ENCODE results near the gene JAKMIP2.
"Not testable (repeated sequence)": the region's sequence is repeated elsewhere in the genome, so short reads cannot be mapped to it uniquely, and the experiment has no call there.

Gene JAKMIP2

DNA sequence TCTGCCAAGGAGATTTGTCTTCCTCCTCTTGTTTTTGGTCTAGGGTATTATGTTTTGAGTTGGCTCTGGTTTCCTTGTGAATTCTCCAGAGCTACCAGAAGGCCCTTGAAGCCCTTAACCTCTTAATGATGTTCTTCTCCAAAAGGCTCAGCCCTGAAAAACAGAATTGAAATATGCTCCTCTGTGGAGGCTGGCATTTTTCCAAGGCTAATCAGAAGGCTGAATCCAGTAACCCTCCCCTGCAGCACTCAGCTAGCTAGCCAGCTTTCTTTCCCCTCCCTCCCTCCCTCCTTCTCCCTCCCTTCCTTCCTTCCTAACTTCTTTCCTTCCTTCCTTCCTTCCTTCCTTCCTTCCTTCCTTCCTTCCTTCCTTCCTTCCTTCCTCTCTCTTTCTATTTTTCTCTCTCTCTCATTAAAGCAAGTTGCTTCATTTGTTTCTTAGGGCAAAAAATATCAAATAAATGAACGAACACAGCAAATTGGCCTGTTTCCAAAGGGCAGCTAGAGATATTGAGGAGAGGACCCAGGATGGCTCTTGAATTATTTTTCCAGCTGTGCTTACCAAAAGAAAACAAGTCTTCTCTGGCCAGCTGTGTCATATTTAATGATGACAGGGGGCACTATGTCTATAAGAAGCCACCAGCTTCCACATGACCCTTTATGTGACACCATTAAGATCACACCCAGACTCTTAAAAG is 38.7 kb downstream of the JAKMIP2 start:
- peak; percentile 96 for DNase-seq

DNA sequence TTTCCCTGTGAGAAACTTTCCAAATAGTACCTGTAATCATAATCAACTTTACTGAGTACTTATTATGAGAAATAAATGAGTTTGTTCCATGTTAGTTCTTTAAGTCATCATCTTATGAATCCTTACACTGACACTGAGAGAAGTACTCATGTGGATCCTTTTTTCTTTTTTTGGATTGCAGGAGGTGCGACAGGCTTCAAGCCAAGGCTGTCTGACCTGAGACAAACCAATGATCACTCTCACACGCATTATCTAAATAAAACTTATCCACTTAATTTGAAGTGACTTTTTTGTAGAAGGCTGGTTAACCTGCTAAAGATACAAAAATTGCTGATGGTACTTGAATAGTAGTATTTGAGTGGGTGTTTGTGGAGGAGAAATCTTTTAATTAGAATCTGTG is 39.5 kb downstream of the JAKMIP2 start:
- DNase-seq: no peak

DNA sequence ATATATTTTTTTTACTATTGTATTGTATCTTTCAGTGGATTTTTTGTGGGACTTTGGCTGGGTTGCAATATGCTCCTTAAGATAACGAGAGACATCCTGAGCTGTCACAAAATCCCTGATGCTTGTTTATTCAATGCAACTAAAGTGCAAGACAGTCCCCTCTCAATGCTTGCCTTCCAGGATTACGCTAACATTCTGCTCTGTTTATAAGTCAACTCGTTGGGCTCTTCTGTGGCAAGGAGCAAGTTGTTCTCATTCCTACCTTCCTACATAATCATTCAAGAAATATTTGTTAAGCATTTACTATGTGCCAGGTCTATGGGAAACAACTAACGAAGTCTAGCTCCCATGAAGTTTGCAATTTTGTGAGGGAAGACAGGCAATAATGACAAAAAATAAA is 40.4 kb downstream of the JAKMIP2 start:
- no peak for DNase-seq

DNA sequence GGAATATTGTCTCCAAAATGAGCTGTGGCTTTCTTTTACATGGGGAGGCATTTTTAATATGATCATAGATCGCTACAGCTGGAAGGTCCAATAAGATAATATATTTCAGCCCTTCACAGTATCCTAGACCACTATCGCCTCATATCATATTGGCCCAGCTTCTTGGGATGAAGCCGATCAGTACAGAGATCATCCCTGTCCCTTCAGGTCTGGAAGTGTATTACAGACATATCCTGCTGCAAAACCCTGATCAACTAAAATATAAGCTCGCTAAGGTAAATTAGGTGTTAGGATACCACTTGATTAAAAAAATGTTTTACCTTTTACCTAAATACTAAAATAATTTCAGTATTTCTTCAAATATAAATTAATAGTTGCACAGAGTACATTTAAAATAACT is 41.7 kb downstream of the JAKMIP2 start:
- DNase-seq: no peak

DNA sequence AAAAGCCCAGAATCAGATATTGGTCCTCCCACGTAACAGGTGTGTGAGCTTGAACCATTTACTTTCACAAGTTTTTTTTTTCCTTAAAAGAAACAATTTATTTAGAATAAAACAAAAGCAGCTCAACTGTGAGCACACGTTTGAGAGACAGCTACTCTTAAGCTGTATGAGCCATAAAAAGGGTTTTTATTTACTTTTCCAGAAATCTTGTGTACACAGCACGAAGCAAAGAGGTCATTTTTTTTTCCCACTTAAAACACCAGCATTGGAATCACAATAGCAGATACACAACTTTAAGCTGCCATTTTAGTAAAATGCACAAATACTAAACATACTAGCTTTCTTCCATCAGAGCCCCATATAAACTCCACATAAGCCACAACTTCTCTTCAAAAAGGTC is 44.6 kb downstream of the JAKMIP2 start:
- no peak for DNase-seq

DNA sequence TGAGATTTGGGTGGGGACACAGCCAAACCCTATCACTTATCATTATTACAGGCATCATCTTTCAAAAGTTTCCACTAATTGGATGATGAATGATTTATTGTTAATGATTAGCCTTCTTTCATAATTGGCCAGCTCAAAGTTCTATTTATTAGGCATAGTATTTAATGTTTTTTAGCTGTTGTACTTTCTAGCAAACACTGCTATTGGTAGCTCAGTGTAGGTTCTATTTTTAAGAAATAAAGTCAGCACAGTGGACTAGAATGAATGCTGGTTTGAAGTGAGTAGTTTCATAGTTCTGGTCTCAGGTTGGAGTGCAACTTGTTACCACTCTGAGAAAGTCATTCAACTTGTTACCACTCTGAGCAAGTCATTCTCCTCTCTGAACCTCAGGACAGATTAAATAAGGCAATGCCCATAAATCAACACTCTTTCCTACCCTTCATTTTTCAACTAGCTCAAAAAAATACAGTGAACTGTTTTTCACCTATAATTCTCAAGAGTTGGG is 46.9 kb downstream of the JAKMIP2 start:
- no peak for DNase-seq

DNA sequence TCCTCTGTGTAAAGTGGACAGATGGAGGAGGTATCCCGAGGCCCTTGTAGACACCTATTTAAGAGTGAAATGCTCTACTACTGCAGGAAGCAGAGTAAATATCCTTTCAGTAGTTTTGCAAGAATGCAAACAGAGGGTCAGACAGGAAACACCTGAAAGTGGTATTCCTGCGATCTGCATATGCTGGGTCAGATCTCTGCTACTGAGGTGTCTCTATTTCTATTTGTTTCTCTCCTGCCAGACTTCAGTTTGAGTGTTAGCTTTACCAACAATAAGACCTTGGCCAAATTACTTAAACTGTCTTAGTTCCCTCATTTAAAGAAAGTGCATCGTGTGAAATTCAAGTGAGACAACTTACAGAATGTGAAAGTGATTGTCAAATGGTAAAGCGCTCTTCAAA is 47.6 kb downstream of the JAKMIP2 start:
- no peak for DNase-seq

DNA sequence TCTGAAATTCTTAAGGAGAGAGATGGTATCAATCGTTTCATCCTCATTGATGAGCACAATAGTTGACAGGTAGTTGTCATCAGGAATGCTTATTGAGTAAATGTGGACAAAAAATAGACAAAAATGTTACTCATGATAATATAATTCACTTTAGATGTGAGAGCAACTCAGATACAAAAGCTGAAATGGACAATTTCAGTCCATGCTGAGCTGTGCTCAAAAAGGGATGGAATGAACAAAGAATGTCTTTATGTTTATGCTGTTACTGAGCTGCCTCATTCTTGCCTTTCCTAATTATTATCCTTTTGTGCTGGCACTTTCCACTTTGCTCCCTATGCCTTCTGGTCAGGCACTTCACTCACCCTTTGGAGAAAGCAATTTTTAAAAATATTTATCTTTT is 49.5 kb downstream of the JAKMIP2 start:
- no peak for DNase-seq

DNA sequence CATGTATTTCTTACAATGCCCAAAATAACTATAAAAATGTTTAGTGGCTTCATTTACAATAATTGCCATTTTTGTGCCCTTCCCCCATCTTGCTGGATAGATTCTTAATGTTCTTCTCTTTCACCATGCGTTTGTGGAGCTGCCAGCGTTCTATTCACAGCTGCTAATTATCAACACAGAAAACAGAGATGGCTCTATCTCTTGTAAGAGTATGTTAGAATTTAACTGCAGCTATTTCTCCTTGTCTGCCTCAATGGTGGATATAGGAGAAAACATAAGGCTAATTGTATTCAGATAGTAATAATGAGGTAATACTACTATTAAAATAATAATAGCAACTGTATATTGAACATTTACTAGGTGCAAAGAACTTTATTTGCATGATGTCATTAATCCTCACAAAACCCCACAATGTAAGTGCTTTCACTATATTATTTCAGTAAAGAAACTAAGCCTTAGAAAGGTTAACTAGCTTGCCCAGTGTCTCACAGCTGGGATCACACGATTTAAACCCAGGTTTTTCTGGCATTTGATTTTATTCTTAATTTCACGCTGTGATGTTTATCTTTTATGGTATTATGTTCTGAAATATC is 50.1 kb downstream of the JAKMIP2 start:
- no peak for DNase-seq

DNA sequence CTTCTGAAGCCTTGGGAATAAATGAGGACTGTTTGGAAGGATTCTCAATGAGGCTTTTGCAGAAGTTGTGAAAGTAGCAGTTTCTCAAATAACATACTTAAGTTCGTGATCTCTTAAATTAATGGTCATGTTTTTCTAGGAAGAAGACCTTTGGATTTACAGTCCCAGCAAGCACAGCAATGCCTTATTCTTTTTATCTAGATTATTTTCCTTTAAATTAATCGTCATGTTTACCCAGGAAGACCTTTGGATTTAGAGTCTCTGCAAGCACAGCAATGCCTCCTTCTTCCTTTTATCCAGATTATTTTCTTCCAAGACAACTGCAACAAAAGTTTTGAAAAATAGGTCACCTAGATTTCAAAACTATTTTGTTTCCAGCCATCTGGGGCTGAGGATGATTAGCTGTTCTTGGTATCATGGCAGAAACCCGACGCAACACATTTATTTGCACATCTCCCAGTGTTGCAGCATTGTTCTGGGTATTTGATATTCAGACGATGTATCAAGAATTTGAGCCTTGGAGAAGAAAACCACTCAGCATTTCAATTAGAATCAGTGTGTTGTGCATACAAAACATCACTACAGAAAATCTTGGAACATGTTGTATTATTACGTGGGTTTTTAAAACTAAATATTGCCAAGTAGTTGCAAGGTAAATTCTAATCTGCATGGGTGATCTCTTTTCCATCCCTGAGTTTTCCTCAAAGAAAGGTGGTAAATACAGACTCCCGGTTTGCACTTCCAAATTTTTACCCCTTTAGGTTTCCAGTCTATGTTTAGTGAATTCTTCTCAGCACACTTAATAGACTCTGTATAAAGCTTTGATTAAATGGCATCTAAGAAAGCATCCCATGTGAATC is 50.9 kb downstream of the JAKMIP2 start:
- DNase-seq: no peak

DNA sequence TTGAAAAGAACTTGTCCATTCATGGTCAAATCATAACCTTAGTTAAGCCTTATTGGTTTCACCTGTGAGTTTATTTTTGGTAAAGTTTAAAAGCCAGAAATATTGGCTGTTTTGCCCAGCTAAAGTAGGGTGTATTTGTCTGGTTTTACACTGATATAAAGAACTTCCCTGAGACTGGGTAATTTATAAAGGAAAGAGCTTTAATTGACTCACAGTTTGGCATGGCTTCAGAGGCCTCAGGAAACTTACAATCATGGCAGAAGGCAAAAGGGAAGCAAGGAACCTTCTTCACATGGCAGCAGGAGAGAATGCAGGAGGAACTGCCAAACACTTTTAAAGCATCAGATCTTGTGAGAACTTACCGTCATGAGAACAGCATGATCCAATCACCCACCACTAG is 55.3 kb downstream of the JAKMIP2 start:
- DNase-seq: no peak

DNA sequence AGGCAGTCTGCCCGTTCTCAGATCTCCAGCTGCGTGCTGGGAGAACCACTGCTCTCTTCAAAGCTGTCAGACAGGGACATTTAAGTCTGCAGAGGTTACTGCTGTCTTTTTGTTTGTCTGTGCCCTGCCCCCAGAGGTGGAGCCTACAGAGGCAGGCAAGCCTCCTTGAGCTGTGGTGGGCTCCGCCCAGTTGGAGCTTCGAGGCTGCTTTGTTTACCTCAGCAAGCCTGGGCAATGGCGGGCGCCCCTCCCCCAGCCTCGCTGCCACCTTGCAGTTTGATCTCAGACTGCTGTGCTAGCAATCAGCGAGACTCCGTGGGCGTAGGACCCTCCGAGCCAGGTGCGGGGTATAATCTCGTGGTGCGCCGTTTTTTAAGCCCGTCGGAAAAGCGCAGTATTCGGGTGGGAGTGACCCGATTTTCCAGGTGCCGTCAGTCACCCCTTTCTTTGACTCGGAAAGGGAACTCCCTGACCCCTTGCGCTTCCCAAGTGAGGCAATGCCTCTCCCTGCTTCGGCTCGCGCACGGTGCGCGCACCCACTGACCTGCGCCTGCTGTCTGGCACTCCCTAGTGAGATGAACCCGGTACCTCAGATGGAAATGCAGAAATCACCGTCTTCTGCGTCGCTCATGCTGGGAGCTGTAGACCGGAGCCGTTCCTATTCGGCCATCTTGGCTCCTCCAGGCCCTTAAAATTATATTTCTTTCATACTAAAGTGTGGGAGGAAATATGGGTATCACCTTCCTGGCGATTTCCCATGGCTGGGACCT is 61.2 kb downstream of the JAKMIP2 start:
- DNase-seq: not testable (repeated sequence)

DNA sequence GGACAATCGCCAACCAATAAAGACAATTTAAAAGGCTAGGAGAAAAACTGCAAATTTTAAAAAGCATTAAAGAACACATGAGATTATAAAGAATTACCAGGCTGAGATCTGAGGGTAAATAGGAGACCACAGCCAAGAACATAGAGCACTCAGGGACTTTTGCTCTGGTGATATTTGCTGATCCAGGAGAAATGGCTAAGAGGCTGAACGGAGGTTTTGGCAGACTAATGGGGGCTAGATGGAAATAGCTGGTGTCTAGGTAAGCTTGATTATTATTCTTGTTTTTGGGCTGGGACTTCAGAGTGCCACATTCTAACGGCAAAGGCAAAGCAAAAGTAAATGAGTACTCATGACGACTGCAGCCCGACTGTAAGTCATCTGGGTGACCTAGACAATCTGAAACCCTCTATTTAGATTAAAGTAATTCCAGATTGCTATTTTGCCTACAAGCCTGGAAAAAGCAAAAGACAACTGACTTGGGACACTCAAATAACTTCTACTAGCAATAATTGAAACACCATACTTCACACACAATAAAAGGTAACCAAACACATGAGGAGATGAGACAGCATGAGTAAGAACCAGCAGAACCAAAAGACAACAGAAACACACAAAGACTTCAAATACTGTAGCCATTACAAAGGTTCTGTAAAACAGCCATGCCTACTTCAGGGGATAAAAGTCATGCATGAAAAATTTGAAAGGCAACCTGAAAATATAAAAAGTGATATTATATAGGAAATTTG is 68.8 kb downstream of the JAKMIP2 start:
- DNase-seq: no peak

DNA sequence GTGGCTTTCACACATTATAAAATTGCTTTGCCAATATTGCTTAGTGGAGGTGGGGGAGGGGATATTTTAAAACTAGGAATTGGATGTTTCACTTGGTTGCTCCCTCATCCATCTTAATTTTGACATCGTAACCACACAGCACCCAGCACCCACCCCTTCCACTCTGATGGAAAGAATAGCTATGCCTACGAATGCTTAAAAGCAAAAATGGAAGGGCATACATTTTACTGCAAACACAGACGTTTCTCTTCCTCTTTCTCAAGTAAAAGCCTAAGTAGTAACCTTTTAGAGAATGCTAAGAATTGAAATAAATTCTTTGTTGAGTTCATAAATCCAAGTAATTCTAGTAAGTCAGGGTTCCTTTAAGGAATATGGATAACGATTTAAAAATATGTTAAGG is 69.9 kb downstream of the JAKMIP2 start:
- no peak for DNase-seq

DNA sequence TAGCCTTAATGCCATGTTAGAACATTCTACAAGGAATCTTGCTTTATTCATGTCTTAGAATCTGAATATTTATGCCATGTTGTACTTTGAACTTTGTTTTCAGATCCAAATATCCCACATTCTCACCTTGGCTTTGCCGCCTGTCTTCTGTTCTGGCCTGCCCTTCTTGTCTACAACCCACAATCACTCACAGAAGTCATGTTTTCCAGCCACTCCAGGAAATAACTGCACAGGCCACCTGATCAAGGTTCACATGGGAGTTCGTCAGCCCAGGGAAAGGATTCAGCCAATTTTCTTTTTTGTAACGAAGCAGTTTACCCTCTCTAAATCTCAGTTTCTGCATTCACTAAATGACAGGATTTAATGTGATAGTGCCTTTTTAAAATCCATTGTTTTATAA is 70.5 kb downstream of the JAKMIP2 start:
- DNase-seq: no peak

DNA sequence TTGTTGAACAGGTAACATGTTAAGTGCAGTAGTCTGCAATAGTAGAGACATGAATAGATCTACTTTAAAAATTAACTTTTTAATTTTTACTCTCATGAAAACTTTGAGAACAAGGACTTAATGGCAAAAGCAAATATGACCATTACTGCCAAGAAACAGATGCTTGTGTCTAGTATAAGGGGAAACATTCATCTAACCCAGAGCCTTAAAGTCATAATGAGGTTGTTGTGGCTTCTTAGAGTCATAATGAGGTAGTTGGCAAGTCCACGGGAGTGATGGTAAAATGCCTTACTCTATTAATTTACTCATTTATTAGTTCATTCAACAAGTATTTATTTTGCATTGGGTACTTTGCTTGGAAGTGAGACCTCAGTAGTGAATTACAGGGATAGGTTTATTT is 71.5 kb downstream of the JAKMIP2 start:
- no peak for DNase-seq

DNA sequence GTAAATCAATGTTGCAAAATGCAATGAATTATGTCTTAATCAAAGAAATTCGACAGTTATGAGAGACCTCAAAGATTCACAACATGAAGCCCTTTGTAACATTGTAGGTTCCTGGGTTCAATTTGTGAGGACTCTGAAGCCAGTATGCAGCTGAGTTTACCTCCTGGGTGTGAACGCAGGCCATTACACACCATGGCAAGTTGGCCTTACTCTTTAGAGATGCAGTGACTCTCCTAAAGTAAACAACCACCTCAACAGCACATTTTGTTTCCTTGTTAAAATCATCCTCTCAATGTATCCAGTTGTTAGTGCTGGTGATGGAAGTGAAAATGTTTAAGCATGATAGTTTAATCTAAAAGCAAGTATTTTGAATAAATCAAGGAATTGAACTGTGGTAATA is 73.8 kb downstream of the JAKMIP2 start:
- DNase-seq: no peak

DNA sequence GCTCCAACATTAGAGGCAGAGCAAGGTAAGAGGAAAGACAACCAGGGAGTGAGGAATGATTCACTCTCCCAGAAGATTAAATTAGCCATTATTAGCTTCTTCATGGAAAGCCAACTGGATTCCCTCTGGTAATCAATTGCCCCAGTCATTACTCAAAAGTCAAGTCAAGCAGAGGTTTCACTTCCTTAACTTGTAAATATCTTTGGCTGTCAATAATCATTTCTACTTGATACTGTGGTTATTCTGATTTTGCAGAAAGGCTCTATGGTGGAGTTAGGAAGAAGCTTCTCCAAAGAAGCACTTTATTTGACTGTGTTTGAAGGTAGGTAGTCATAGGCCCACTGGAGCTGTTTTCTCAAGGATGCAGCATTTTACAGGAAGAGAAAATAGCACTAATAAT is 78.0 kb downstream of the JAKMIP2 start:
- no peak for DNase-seq

DNA sequence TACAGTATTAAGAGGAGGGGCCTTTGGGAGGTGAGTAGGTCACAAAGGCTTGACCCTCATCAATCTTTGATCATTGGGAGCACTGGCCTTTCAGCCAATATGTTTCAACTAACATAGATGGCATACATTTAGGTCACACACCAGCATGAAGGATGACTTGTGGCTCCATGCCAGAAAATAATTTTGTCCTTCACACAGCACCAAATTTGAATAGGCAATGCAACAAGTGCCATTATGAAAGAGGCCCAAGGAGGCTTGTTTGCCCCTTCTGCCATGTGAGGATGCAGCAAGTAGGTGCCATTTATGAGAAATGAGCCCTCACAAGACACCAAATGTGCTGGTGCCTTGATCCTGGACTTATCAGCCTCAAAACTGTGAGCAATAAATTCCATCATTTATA is 81.1 kb downstream of the JAKMIP2 start:
- DNase-seq: no peak

DNA sequence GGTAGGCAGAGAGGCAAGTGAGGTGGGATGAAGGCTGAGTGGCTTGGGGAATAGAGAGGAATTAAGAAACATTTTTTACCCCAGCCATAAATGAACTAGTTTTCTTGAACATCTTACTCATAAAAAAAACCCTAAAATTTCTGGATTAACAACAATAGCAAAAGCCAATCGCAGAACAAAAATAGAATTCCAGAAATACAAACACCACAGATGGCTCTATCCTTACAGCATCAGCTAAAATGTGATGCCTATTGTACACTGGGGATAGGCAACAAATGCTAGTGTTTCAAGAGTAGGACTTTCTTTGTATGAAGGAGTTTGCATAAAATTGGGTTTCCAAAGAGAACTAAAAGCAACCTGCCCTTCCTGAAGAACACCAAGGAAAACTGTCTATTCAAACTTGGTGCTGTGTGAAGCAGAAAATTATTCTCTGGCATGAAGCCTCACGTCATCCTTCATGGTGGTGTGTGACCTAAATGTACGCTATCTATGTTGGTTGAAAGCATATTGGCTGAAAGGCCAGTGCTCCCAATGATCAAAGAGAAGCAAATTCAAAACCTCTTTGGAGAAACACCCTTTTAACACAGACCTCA is 82.9 kb downstream of the JAKMIP2 start:
- DNase-seq: no peak

DNA sequence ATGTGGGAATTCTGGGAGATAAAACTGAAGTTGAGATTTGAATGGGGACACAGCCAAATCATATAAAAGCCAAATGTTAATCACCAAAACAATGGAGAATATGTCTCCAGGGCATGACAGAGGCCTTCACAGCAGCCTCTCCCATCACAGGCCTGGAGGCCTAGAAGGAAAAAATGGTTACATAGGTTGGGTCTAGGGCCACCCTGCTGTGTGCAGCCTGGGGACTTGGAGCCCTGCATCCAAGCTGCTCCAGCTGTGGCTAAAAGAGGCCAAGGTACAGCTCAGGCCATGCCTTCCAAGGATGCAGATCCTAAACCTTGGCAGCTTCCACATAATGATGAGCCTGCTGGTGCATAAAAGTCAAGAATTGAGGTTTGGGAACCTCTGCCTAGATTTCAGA is 85.1 kb downstream of the JAKMIP2 start:
- no peak for DNase-seq

DNA sequence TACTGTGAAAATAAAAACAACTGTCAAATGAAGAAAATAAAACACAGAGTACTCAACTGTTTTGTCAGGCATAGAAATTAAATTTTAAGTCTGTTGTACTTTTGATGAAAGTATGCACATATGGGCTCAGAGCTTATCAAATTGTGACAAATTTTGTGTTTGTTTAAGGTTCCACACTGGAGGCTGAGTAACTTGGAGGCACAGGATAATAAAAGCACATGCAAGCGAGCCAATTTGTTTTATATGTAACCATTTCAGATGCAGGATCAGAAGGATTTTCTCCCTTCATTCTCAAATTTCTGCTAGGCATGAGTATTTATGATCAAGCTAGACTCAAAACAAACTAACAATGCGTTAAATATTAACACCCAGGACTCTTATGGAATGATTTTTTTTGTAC is 87.8 kb downstream of the JAKMIP2 start:
- DNase-seq: no peak

Data from NCI-H524 treated with DMSO at 0.1 percent for 48 hours (cell line).